Measurements from ENCODE around the gene EHD2. TPM values are rescaled to one million over a fixed set of nuclear protein-coding genes. Genes with fewer than 3 reads are reported as not detected.

EHD2 gene
- polyA plus RNA-seq, 1 donor (not counting 4 experiments of a cell fraction or from before 2014, with no cell fraction given) = 23.7 TPM

GRCh38 chr19:47756627-47756929 is 43.4 kb downstream of the EHD2 start:
- FAIRE-seq (no peak), DNase-seq (ENCODE audit: low read depth, low spot score) (no peak)
- H3K9me3 ChIP-seq (ENCODE audit: control insufficient read depth, low read depth, low read length) = no peaks in the 10 kb centered on the region
- no peak overlapping the region for H3K4me3 ChIP-seq (ENCODE audit: control insufficient read depth in 2 of 3, extremely low read depth in 1 of 3, insufficient read depth in 2 of 3, low read depth in 1 of 3, low read length in 3 of 3)
- H3K9me1 ChIP-seq (ENCODE audit: control insufficient read depth, extremely low read depth, insufficient read depth, low read length) = no peaks in the 10 kb centered on the region
- no peak overlapping the region for H3K9ac ChIP-seq (ENCODE audit: control insufficient read depth, extremely low read depth, insufficient read depth, low read length)
- H3K27me3 ChIP-seq (ENCODE audit: control insufficient read depth, extremely low read depth, insufficient read depth, low read length) = no peaks in the 10 kb centered on the region
- H4K20me1 ChIP-seq (ENCODE audit: control insufficient read depth, extremely low read depth, insufficient read depth, low read length) = no peaks in the 10 kb centered on the region
- TF ChIP-seq EZH2 (IDR thresholded peaks at IDR 0.05; ENCODE audit: low read length) = no peak
- TF ChIP-seq, protein P1, sequence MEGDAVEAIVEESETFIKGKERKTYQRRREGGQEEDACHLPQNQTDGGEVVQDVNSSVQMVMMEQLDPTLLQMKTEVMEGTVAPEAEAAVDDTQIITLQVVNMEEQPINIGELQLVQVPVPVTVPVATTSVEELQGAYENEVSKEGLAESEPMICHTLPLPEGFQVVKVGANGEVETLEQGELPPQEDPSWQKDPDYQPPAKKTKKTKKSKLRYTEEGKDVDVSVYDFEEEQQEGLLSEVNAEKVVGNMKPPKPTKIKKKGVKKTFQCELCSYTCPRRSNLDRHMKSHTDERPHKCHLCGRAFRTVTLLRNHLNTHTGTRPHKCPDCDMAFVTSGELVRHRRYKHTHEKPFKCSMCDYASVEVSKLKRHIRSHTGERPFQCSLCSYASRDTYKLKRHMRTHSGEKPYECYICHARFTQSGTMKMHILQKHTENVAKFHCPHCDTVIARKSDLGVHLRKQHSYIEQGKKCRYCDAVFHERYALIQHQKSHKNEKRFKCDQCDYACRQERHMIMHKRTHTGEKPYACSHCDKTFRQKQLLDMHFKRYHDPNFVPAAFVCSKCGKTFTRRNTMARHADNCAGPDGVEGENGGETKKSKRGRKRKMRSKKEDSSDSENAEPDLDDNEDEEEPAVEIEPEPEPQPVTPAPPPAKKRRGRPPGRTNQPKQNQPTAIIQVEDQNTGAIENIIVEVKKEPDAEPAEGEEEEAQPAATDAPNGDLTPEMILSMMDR (optimal IDR thresholded peaks at IDR 0.05 in 1 of 3, IDR thresholded peaks at IDR 0.05 in 1 of 3, conservative IDR thresholded peaks at IDR 0.05 in 1 of 3; ENCODE audit: extremely low read depth in 1 of 3, insufficient read depth in 2 of 3, low read length in 3 of 3) = no peak
- no peaks in the 10 kb centered on the region for H3K79me2 ChIP-seq (ENCODE audit: control insufficient read depth, insufficient read depth, low read length)
- H3K27ac ChIP-seq (ENCODE audit: control insufficient read depth, insufficient read depth, low read length) = no peak overlapping the region
- peaks cover 35 to 47% of the 10 kb centered on the region in 2 experiments for H3K36me3 ChIP-seq (ENCODE audit: control insufficient read depth in 2 of 2, extremely low read depth in 1 of 2, insufficient read depth in 2 of 2, low read length in 2 of 2)
- no peak overlapping the region for H3K4me2 ChIP-seq (ENCODE audit: control insufficient read depth, extremely low read depth, insufficient read depth, low read depth, low read length)
- no peak overlapping the region for H2AFZ ChIP-seq (ENCODE audit: control insufficient read depth, low read length)
- no peaks in the 10 kb centered on the region for H3K4me1 ChIP-seq (ENCODE audit: control insufficient read depth, extremely low read depth, insufficient read depth, low read length)
- dilution Hi-C loops (cut with MboI; ENCODE audit: extremely low pct_ligation_motif_present, low sequenced_read_pairs) = no loop called here

- TF ChIP-seq, protein P1 (optimal IDR thresholded peaks at IDR 0.05 in 1 of 3, IDR thresholded peaks at IDR 0.05 in 1 of 3, conservative IDR thresholded peaks at IDR 0.05 in 1 of 3; ENCODE audit: extremely low read depth in 1 of 3, insufficient read depth in 2 of 3, low read length in 3 of 3) = no peak
- TF ChIP-seq EZH2 (IDR thresholded peaks at IDR 0.05; ENCODE audit: low read length) = no peak
- FAIRE-seq (no peak), DNase-seq (ENCODE audit: low read depth, low spot score) (no peak)
- Histone ChIP-seq H2AFZ (ENCODE audit: control insufficient read depth, low read length) (no peak overlapping the region), H3K9me3 (ENCODE audit: control insufficient read depth, low read depth, low read length) (no peaks in the 10 kb centered on the region), H4K20me1 (ENCODE audit: control insufficient read depth, extremely low read depth, insufficient read depth, low read length) (no peaks in the 10 kb centered on the region), H3K4me1 (ENCODE audit: control insufficient read depth, extremely low read depth, insufficient read depth, low read length) (no peaks in the 10 kb centered on the region), H3K9ac (ENCODE audit: control insufficient read depth, extremely low read depth, insufficient read depth, low read length) (no peak overlapping the region), H3K9me1 (ENCODE audit: control insufficient read depth, extremely low read depth, insufficient read depth, low read length) (no peaks in the 10 kb centered on the region), H3K36me3 (ENCODE audit: control insufficient read depth in 2 of 2, extremely low read depth in 1 of 2, insufficient read depth in 2 of 2, low read length in 2 of 2) (peaks cover 35 to 46% of the 10 kb centered on the region in 2 experiments), H3K4me2 (ENCODE audit: control insufficient read depth, extremely low read depth, insufficient read depth, low read depth, low read length) (no peak overlapping the region), H3K27ac (ENCODE audit: control insufficient read depth, insufficient read depth, low read length) (no peak overlapping the region), H3K27me3 (ENCODE audit: control insufficient read depth, extremely low read depth, insufficient read depth, low read length) (no peaks in the 10 kb centered on the region), H3K79me2 (ENCODE audit: control insufficient read depth, insufficient read depth, low read length) (no peaks in the 10 kb centered on the region), H3K4me3 (ENCODE audit: control insufficient read depth in 2 of 3, extremely low read depth in 1 of 3, insufficient read depth in 2 of 3, low read depth in 1 of 3, low read length in 3 of 3) (no peak overlapping the region)
- dilution Hi-C loops (cut with MboI; ENCODE audit: extremely low pct_ligation_motif_present, low sequenced_read_pairs) = no loop called here
Observed at GRCh38 chr19:47756953-47757608, 43.9 kb downstream of the EHD2 start.
